IMR-90 (cell line): Measurements from ENCODE around the gene MFGE8.

Experiments
- CEBPB ChIP-seq: IDR thresholded peaks from 2 replicates; pipeline ENCODE4 v1.6.1; 2012; ENCODE audit warnings: low read depth, low read length, improper control_type of control experiment
- CTCF ChIP-seq: conservative IDR thresholded peaks from 2 replicates; pipeline ENCODE4 v1.5.1; 2012; ENCODE audit warnings: mild to moderate bottlenecking, low read depth, low read length, improper control_type of control experiment
- POLR2A ChIP-seq: IDR thresholded peaks from 2 replicates; pipeline ENCODE4 v1.6.1; 2012; ENCODE audit warnings: mild to moderate bottlenecking, low read depth, low read length

- no peak for TF ChIP-seq POLR2A
- TF ChIP-seq CTCF, result no peak
- no peak for TF ChIP-seq CEBPB
Measured at GRCh38 chr15:88871313-88871712, 41.9 kb downstream of the MFGE8 start.
